ENCODE results near the gene DDX51.

- TF ChIP-seq ZNF8 (CRISPR knock-in tag; IDR thresholded peaks at IDR 0.05) (no peak), POU6F1 (CRISPR knock-in tag; IDR thresholded peaks at IDR 0.05; ENCODE audit: borderline replicate concordance, low read depth) (no peak)
These were observed 6.5 kb downstream of the DDX51 start for GRCh38 chr12:132137483-132138125.

All from SK-N-SH treated with all-trans-retinoic acid at 6 μM for 48 hours (cell line).